KOPT-K1 (cell line): ENCODE results near the gene LRRC25.
"Not testable (repeated sequence)": the region's sequence is repeated elsewhere in the genome, so short reads cannot be mapped to it uniquely, and the experiment has no call there.

Experiments
- H3K27ac ChIP-seq: fragments of 200-600 bp; sonication (generic); 2 replicates; pipeline ENCODE4 v1.5.1; 2016; ENCODE audit warnings: antibody characterized with exemption, mild to moderate bottlenecking, low read depth, low read length; ENCODE audit not compliant: poor library complexity, severe bottlenecking
- H3K36me3 ChIP-seq: fragments of 200-600 bp; sonication (generic); 2 replicates; pipeline ENCODE4 v1.5.1; 2017; ENCODE audit warnings: antibody characterized with exemption, mild to moderate bottlenecking, low read length, moderate library complexity; ENCODE audit not compliant: insufficient read depth
- H3K9me3 ChIP-seq: fragments of 200-600 bp; sonication (generic); 2 replicates; pipeline ENCODE4 v1.5.1; 2017; ENCODE audit warnings: antibody characterized with exemption, low read length, mild to moderate bottlenecking; ENCODE audit not compliant: insufficient read depth, poor library complexity, severe bottlenecking

LRRC25 gene

GRCh38 chr19:18368504-18369222 lies 28.8 kb downstream of the LRRC25 start:
- H3K36me3 ChIP-seq: peaks cover 9% of the 10 kb centered on the region; the same call in 1 of the 2 replicates
- no peaks in the 10 kb centered on the region for H3K9me3 ChIP-seq
- H3K27ac ChIP-seq: no peak overlapping the region

- H3K36me3 ChIP-seq: peaks cover 21% of the 10 kb centered on the region; the same call in 1 of the 2 replicates
- H3K9me3 ChIP-seq: no peaks in the 10 kb centered on the region
- no peak overlapping the region for H3K27ac ChIP-seq
Measured at GRCh38 chr19:18366021-18366435, 31.4 kb downstream of the LRRC25 start.

- Histone ChIP-seq H3K9me3 (no peaks in the 10 kb centered on the region), H3K36me3 (peaks cover 22% of the 10 kb centered on the region; the same call in 1 of the 2 replicates), H3K27ac (no peak overlapping the region)
Measured at GRCh38 chr19:18364826-18365528, 32.4 kb downstream of the LRRC25 start.

- H3K36me3 ChIP-seq: peaks cover 29% of the 10 kb centered on the region; the same call in 1 of the 2 replicates
- not testable (repeated sequence) for H3K27ac ChIP-seq, H3K9me3 ChIP-seq
Measured at GRCh38 chr19:18364277-18364825, 33.1 kb downstream of the LRRC25 start.

GRCh38 chr19:18363787-18364186 lies 33.6 kb downstream of the LRRC25 start:
- peaks cover 34% of the 10 kb centered on the region; the same call in 1 of the 2 replicates for H3K36me3 ChIP-seq
- H3K27ac ChIP-seq: no peak overlapping the region
- no peaks in the 10 kb centered on the region for H3K9me3 ChIP-seq

- H3K27ac ChIP-seq: no peak overlapping the region
- peaks cover 38% of the 10 kb centered on the region; the same call in 1 of the 2 replicates for H3K36me3 ChIP-seq
- H3K9me3 ChIP-seq: no peaks in the 10 kb centered on the region
Measured at GRCh38 chr19:18362934-18363542, 34.4 kb downstream of the LRRC25 start.

- H3K9me3 ChIP-seq: no peaks in the 10 kb centered on the region
- H3K27ac ChIP-seq: no peak overlapping the region
- peaks cover 51% of the 10 kb centered on the region; the same call in 1 of the 2 replicates for H3K36me3 ChIP-seq
Measured at GRCh38 chr19:18361646-18362045, 35.8 kb downstream of the LRRC25 start.

- Histone ChIP-seq H3K9me3 (no peaks in the 10 kb centered on the region), H3K36me3 (peaks cover 39% of the 10 kb centered on the region), H3K27ac (no peak overlapping the region)
Measured at GRCh38 chr19:18357041-18357440, 40.4 kb downstream of the LRRC25 start.

GRCh38 chr19:18354743-18355142 lies 42.7 kb downstream of the LRRC25 start:
- H3K27ac ChIP-seq, H3K9me3 ChIP-seq: not testable (repeated sequence)
- H3K36me3 ChIP-seq: peaks cover 39% of the 10 kb centered on the region

GRCh38 chr19:18353378-18354005 lies 43.9 kb downstream of the LRRC25 start:
- peaks cover 30% of the 10 kb centered on the region for H3K36me3 ChIP-seq
- no peak overlapping the region for H3K27ac ChIP-seq
- no peaks in the 10 kb centered on the region for H3K9me3 ChIP-seq

GRCh38 chr19:18351544-18351943 lies 45.9 kb downstream of the LRRC25 start:
- peaks cover 11% of the 10 kb centered on the region for H3K36me3 ChIP-seq
- no peaks in the 10 kb centered on the region for H3K9me3 ChIP-seq
- no peak overlapping the region for H3K27ac ChIP-seq

- Histone ChIP-seq H3K27ac (no peak overlapping the region), H3K9me3 (no peaks in the 10 kb centered on the region), H3K36me3 (peaks cover 5% of the 10 kb centered on the region; the same call in 1 of the 2 replicates)
Measured at GRCh38 chr19:18350490-18350889, 46.9 kb downstream of the LRRC25 start.

- Histone ChIP-seq H3K36me3 (0 out of 2 replicates have a peak, but pooled peaks cover 3% of the 10 kb centered on the region), H3K9me3 (no peaks in the 10 kb centered on the region), H3K27ac (no peak overlapping the region)
Measured at GRCh38 chr19:18349524-18350128, 47.8 kb downstream of the LRRC25 start.

GRCh38 chr19:18348818-18349339 lies 48.5 kb downstream of the LRRC25 start:
- H3K9me3 ChIP-seq: not testable (repeated sequence)

More at GRCh38 chr19:18348818-18349339, 48.5 kb downstream of the LRRC25 start:
- not testable (repeated sequence) for H3K27ac ChIP-seq, H3K36me3 ChIP-seq
